Suprapubic skin (tissue), 3 donors: ENCODE results near the gene MTX2.

Experiments used
- CTCF ChIP-seq, 2 donors: fragments of 200-600 bp in 1 of 2; fragments of 450-650 bp in 1 of 2; sonication (generic) in 1 of 2; IDR thresholded peaks; one replicate each; pipeline ENCODE4 v1.5.1; 2016 to 2019; ENCODE audit warnings: antibody characterized with exemption in 2 of 2, mild to moderate bottlenecking in 1 of 2, moderate library complexity in 1 of 2
- POLR2AphosphoS5 ChIP-seq, 3 donors: sonication (generic); formaldehyde crosslinking; IDR thresholded peaks; one replicate each; pipeline ENCODE4 v1.6.1; 2017; ENCODE audit warnings: antibody characterized with exemption in 3 of 3

DNA sequence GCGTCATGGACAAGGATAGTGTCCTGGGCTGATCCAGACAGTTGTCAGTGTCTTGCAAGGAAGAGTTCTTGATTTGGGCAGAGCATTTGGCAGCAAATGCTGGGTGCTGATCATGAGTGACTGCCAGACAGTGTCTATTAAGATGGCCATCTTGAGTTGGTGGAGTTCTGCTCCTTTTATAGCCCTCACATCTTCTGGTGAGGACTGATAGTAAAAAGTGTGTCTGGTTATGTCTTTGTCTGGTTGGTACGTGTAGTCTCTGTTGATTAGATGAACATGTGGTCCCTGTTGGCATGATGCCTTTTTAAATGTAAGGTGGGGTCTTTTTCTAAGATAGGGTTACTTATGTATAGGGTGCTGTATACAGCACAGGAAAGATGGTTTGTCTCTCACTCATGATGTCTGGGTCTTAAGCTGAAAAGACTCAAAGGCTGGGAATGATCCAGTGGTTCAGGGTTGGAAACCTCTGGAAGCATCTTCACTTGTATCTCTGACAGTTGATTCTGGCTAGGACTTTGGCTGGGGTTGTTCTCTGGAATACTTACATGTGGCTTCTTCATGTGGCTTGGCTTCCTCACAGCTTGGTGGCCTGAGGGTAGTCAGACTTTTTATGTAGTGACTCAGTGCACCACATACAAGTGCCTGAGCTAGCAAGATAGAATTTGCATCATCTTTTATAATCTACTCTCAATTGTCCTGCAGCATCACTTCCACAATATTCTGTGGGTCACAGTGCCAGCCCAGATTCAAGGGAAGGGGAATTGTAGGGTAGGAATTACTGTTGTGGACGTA is 11.8 kb downstream of the MTX2 start:
- no peak for TF ChIP-seq CTCF (IDR thresholded peaks at IDR 0.05)
- no peak for TF ChIP-seq POLR2AphosphoS5 (IDR thresholded peaks at IDR 0.05)
